Activated CD4-positive, alpha-beta T cell treated with anti-CD3 and anti-CD28 coated beads, Interleukin-2, amount 10 ng/mL, durations not matched to agents 24 days and 14 days (primary cell): ENCODE data around the gene FEM1A. TPM values are rescaled to one million over a fixed set of nuclear protein-coding genes. Genes with fewer than 3 reads are reported as not detected.
A peak's percentile ranks its signal among the peaks of the same experiment; 100 is the strongest.
"Not testable (repeated sequence)": the region's sequence is repeated elsewhere in the genome, so short reads cannot be mapped to it uniquely, and the experiment has no call there.

Experiments used
- DNase-seq: peaks from one replicate; pipeline ENCODE4 v3.0.0; 2022
- H3K27ac Mint-ChIP-seq: one replicate; pipeline ENCODE4 v1.8.0; 2022; ENCODE audit warnings: mild to moderate bottlenecking, mixed read lengths
- H3K27me3 Mint-ChIP-seq: one replicate; pipeline ENCODE4 v1.8.0; 2022; ENCODE audit warnings: mixed read lengths
- H3K36me3 Mint-ChIP-seq: one replicate; pipeline ENCODE4 v1.8.0; 2022; ENCODE audit warnings: low read depth, mild to moderate bottlenecking, mixed read lengths
- H3K4me1 Mint-ChIP-seq: one replicate; pipeline ENCODE4 v1.8.0; 2021; ENCODE audit warnings: mixed read lengths
- H3K4me3 Mint-ChIP-seq: one replicate; pipeline ENCODE4 v1.8.0; 2022; ENCODE audit warnings: mild to moderate bottlenecking, moderate library complexity, mixed read lengths
- H3K9me3 Mint-ChIP-seq: one replicate; pipeline ENCODE4 v1.8.0; 2021; ENCODE audit warnings: mixed read lengths
- intact Hi-C: fragments of 100-400 bp; cut with micrococcal nuclease; formaldehyde crosslinking; loops from one replicate; pipeline ENCODE4 v1.15.1; 2023
- total RNA-seq: library from RNA; stranded (reverse); gene quantifications from 2 replicates; pipeline ENCODE4 v1.2.3, GENCODE V29; 2022

Gene FEM1A
- total RNA-seq, 1 donor from 2014 or later, result 22.9 TPM

DNA sequence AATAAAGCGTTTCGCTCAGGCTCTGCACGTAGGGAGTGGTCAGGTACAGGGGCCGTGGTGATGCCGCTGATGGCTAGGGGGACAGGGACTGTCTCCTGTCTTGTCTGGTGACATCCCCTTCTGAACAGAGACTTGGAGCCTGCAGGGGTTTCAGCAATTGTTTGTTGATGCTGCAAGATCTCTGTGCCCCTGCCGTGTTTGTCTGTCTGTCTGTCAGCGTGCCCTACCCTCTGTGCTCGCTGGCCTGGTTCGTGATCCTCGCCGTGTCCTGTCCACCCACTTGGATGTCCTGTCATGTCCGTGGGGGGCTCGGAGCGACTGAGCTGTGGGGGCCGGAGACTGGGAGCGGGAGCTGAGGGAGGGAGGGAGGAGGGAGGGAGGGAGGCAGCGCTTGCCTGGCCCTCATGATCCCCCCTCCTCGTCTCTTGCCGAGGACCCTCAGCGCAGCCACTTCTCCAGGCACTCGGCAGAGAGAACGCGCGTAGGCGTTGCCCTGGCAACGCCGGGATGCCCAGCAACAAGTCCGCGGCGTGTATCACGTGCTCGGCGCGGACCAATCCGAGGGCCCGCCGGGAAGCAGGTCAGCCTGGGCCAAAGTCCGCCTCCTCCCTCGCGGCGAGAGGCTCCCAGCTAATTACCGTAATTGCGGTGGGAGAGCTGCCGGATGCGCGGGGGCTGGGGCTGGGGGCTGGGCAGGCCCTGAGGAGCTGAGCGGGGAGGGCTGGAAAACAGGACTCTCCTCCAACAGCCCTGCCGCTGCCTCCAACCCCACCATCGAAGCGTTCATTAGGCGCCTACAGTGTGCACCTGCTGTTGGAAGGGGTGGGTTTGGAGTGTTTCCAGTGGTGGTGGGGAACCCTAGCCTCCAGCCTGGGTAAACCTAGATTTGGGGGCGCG, 31.9 kb upstream of the FEM1A start:
- peak overlapping the region; percentile 66 for H3K4me3 Mint-ChIP-seq
- peak; percentile 89 for DNase-seq
- H3K27ac Mint-ChIP-seq, result no peak overlapping the region
- H3K9me3 Mint-ChIP-seq, result no peaks in the 10 kb centered on the region
- H3K27me3 Mint-ChIP-seq, result peaks cover 27% of the 10 kb centered on the region
- no peaks in the 10 kb centered on the region for H3K36me3 Mint-ChIP-seq
- peaks cover 3% of the 10 kb centered on the region for H3K4me1 Mint-ChIP-seq
- intact Hi-C loops, result no loop called here

DNA sequence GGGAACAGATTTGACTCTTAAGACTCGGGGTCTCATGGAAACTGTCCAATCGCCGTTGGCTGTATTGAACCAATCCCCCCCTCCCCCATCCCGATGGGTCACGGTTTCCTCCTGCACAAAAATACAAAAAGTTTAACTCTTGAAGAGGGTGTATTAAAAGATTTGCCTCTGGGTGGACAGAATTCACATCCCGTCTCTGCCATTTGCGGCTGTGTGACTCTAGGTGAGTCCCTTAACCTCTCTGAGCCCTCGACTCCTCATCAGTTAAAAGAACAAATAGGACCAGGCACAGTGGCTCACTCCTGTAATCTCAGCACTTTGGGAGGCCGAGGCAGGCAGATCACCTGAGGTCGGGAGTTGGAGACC, 31.3 kb upstream of the FEM1A start:
- intact Hi-C loops, result no loop called here
- Mint-ChIP-seq H3K4me3 (peak overlapping the region; percentile 66), H3K36me3 (no peaks in the 10 kb centered on the region)

DNA sequence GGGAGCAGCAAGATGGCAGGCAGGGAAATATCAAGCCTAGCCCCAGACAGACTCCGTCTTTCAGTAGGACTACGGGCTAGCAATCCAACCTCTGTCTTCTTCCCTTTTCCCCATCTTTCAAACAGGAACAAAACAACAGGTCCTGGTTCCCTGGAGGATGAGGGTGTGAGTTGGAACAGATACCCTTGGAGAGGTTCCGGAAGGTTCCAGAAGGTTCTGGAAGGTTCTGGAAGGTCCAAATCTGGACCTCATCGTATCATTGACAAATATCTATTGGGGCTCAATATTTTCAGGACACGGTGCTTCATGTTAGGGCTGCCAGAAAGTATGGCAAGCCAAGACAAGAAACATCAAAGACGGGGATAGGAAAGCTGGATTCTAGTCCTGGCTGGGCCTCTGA, 28.5 kb upstream of the FEM1A start:
- peaks cover 3% of the 10 kb centered on the region for H3K4me1 Mint-ChIP-seq
- DNase-seq, result no peak
- no peaks in the 10 kb centered on the region for H3K9me3 Mint-ChIP-seq
- intact Hi-C loops, result no loop called here
- peak overlapping the region; percentile 20 for H3K27ac Mint-ChIP-seq
- H3K27me3 Mint-ChIP-seq, result peaks cover 27% of the 10 kb centered on the region
- H3K36me3 Mint-ChIP-seq, result no peaks in the 10 kb centered on the region
- H3K4me3 Mint-ChIP-seq, result no peak overlapping the region

More for the DNA sequence above, 31.3 kb upstream of the FEM1A start:
- H3K4me1 Mint-ChIP-seq, result peaks cover 3% of the 10 kb centered on the region
- no peak for DNase-seq
- no peaks in the 10 kb centered on the region for H3K9me3 Mint-ChIP-seq
- H3K27ac Mint-ChIP-seq, result peak overlapping the region; percentile 37
- H3K27me3 Mint-ChIP-seq, result peaks cover 30% of the 10 kb centered on the region

DNA sequence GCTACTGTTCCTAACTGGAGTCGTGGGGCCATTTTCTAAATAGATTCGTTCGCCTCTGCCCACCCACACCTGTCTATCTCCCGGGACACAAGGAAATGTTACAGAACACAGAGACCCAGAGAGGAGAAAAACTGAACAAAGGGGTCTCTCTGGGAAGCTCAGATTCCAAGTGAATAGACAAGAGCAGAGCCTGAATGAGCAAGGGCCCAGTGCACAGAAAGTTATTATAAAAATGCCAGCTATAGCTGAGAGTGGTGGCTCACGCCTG, 27.2 kb upstream of the FEM1A start:
- intact Hi-C loops, result no loop called here
- H3K4me3 Mint-ChIP-seq, result no peak overlapping the region

DNA sequence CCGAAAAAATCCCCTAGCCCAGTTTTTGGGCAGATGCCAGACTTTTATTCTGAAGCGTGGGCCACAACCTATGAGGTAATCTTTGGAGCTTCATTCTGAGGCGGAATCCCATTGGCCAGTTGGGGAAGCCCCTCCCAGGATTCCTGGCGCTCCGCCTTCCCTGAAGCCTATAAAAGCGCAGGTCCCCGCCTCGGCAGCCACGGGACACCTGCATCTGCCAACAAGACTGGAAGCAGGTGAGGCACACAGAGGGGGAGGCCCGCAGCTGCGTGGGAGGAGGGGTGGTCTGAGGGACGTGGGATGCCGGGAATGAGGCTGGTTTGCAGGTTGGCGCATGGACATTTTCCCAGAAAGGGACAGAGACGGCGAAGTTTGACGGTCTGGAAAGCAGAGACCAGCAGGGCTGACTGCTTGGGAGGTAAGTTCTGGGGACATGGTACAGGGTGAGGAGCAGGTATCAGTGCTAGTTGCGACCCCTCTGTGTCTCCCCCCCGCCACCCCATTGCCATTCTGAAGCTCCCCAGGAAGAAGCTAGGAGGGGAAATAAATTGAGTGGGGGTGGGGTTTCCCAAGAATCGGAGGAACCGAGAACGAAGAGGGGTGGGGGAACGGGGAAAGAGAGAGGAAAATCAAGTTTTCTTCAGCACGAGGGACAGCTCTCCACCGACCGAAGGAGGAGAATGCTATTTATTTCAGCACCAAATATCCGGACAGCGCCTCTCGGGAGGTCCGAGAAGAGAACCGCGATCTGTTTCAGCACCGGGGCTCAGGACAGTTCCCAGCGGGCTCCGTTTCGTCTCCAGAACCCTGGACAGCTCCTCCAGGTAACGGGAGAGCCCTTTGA, 22.4 kb upstream of the FEM1A start:
- Mint-ChIP-seq H3K27me3 (peaks cover 2% of the 10 kb centered on the region), H3K9me3 (peaks cover 3% of the 10 kb centered on the region), H3K36me3 (no peaks in the 10 kb centered on the region), H3K27ac (no peak overlapping the region), H3K4me3 (no peak overlapping the region), H3K4me1 (no peaks in the 10 kb centered on the region)
- peak; percentile 95 for DNase-seq
- intact Hi-C loops, result loop anchor here (2.0 kb wide), 1 partner anchor 36 kb away; no protein-coding TSS in a partner anchor

More for the DNA sequence above, 27.2 kb upstream of the FEM1A start:
- Mint-ChIP-seq H3K4me1 (peaks cover 3% of the 10 kb centered on the region), H3K9me3 (no peaks in the 10 kb centered on the region), H3K27ac (no peak overlapping the region), H3K36me3 (no peaks in the 10 kb centered on the region), H3K27me3 (peaks cover 24% of the 10 kb centered on the region)
- DNase-seq, result no peak

DNA sequence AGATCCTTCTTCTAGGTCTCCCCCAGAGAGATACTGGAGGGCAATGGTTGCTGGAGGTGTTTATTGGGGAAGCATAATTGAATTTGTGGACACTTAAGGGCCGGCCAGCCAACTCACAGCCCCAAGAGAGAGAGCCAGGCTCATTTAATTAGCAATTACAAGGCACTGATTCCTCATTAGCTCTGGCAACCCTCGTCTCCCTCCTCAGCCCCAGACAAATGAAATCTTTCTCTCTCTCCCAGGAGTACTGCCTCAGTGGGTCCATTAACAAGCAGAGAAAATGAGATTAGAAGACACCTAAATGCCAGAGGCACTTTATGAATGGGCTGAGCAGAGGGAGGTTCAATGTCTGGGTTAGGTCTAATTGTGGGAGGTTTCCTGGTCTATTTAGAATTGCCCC, 19.0 kb upstream of the FEM1A start:
- Mint-ChIP-seq H3K27me3 (no peaks in the 10 kb centered on the region), H3K4me3 (no peak overlapping the region), H3K4me1 (no peaks in the 10 kb centered on the region), H3K36me3 (no peaks in the 10 kb centered on the region), H3K9me3 (peaks cover 3% of the 10 kb centered on the region), H3K27ac (no peak overlapping the region)
- no peak for DNase-seq
- intact Hi-C loops, result no loop called here

DNA sequence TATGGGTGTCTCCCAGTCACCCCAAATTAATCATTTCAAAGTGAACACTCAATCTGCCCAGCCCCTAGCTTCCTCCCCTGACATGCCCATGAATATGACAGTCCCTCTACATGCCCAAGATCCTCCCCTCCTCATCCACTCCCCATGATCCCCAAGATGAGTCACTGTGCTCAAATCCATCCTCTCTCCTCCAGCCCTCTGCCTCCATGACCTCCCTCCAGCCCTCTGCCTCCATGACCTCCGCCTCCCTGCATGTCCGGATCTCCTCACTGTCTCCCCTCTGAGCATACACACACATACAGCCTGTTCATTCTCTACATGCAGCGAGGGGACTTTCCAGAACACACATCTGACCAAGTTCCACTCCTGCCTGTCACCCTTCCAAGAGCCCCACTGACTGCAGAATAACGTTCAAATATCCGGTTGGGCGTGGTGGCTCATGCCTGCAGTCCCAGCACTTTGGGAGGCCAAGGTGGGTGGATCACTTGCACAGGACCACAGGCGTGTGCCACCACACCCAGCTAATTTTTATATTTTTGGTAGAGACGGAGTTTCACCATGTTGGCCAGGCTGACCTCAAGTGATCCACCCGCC, 18.4 kb upstream of the FEM1A start:
- no peak for DNase-seq
- no peak overlapping the region for H3K4me3 Mint-ChIP-seq
- H3K36me3 Mint-ChIP-seq, result no peaks in the 10 kb centered on the region
- peaks cover 3% of the 10 kb centered on the region for H3K9me3 Mint-ChIP-seq
- H3K27ac Mint-ChIP-seq, result no peak overlapping the region
- intact Hi-C loops, result no loop called here
- no peaks in the 10 kb centered on the region for H3K4me1 Mint-ChIP-seq
- no peaks in the 10 kb centered on the region for H3K27me3 Mint-ChIP-seq

DNA sequence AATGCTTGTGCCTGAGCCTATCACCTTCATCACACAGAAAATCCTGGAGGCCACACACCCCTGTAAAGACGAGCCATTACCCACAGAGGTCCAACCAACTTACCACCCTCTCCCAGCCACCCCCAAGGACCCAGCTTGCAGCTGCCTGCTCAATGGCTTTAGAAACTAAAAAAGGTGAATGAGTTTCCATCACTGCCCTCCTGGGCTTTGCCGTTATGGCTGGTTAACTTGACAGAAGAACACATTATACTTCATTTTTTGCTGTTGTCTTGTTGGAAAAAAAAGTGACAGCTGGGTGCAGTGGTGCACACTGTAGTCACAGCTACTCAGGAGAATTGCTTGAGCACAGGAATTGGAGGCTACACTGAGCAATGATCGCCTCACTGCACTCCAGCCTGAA, 17.4 kb upstream of the FEM1A start:
- no peaks in the 10 kb centered on the region for H3K4me1 Mint-ChIP-seq
- H3K9me3 Mint-ChIP-seq, result peaks cover 3% of the 10 kb centered on the region
- H3K27ac Mint-ChIP-seq, result no peak overlapping the region
- no peaks in the 10 kb centered on the region for H3K27me3 Mint-ChIP-seq
- H3K4me3 Mint-ChIP-seq, result no peak overlapping the region
- H3K36me3 Mint-ChIP-seq, result no peaks in the 10 kb centered on the region
- DNase-seq, result no peak
- intact Hi-C loops, result no loop called here

DNA sequence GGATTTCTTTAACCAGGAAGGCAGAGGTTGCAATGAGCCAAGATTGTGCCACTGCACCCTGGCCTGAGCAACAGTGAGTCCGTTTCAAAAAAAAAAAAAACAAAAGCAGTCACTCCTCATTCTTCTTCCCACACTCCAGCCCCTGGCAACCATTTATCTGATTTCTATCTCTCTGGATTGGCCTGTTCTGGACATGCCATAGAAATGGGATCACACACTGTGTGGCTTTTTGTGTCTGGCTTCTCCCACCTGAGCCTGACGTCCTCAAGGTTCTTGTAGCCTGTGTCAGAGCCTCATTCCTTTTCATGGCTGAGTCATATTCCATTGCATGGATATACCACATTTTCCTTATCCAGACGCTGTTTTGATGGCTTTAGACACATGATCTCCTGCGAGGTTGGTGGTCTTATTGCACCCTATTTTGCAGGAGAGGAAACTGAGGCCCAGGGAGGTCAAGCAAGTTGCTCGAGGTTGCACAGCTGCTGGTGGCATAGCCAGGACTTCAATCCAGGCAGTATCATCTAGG, 15.8 kb upstream of the FEM1A start:
- no peak for DNase-seq
- Mint-ChIP-seq H3K27ac (no peak overlapping the region), H3K36me3 (no peaks in the 10 kb centered on the region), H3K4me3 (no peak overlapping the region), H3K4me1 (no peaks in the 10 kb centered on the region), H3K27me3 (no peaks in the 10 kb centered on the region), H3K9me3 (no peaks in the 10 kb centered on the region)
- intact Hi-C loops, result no loop called here

DNA sequence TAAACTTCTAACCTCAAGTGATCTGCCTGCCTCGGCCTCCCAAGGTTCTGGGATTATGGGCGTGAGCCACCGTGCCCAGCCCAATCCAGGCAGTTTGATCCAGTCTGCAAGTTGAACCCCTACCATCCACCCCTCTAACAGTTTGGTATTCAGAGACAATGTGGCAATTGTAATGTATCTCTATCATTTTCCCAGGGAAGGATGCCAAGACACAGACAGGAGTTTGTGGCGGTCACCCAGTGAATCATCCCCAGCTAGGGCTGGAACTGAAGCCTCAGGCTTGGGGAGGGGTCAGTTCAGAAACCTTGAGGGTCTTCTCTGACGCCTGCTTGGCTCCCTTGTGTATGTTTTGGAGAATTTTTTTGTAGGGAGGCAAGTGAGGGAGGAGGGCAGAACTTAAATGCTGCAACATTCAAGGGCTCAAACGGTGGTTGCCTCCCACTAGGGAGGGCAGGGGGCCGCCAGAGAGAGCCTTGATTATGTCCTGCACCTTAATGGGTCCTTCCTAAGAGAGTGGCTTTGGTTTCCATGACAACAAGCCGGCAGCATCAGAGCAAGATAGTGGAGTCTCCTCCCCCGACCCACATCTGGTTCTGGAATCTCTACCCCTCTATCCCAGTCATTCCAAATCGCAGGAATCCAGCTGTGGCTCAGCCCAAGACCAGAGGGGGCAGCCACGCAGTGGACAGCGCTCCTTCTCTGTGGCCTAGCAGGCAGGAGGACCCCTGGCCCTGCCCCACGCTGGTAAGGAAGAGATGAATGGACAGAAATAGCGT, 14.9 kb upstream of the FEM1A start:
- Mint-ChIP-seq H3K4me1 (no peaks in the 10 kb centered on the region), H3K27me3 (no peaks in the 10 kb centered on the region), H3K36me3 (no peaks in the 10 kb centered on the region), H3K27ac (no peak overlapping the region), H3K9me3 (no peaks in the 10 kb centered on the region), H3K4me3 (no peak overlapping the region)
- no peak for DNase-seq
- intact Hi-C loops, result no loop called here

DNA sequence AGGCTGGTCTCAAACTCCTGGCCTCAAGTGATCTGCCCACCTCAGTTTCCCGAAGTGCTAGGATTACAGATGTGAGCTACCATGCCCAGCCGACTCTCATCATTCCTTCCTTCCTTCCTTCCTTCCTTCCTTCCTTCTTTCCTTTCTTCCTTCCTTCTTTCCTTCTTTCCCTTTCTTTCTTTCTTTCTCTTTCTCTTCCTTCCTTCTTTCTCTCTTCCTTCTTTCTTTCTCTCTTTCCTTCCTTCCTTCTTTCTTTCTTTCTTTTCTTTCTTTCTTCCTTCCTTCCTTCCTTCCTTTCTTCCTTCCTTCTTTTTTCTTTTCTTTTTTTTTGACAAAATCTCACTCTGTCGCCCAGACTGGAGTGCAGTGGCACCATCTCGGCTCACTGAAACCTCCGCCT, 13.4 kb upstream of the FEM1A start:
- H3K27ac Mint-ChIP-seq, DNase-seq, H3K27me3 Mint-ChIP-seq, H3K36me3 Mint-ChIP-seq, H3K9me3 Mint-ChIP-seq, H3K4me1 Mint-ChIP-seq, H3K4me3 Mint-ChIP-seq, intact Hi-C loops: not testable (repeated sequence)

DNA sequence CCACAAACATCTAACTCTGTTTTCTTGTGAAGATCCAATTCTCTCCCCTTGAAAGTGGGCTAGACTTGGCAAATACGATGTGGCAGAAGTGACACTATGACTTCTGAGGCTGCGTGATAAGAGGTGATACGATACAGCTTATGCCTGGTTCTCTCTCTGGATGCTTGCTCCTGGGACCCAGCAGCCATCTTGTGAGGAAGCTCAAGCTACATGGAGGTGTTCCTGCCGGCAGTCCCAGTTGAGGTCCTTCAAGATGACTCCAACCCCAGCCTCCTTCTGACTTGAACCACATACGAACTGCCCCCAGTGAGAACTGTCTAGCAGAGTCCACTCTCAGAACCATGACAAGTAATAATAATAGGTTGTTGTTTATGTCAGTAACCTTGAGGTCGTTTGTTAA, 10.7 kb upstream of the FEM1A start:
- DNase-seq, result no peak
- Mint-ChIP-seq H3K27me3 (peaks cover 4% of the 10 kb centered on the region), H3K36me3 (no peaks in the 10 kb centered on the region), H3K4me3 (no peak overlapping the region), H3K4me1 (no peaks in the 10 kb centered on the region), H3K9me3 (no peaks in the 10 kb centered on the region), H3K27ac (no peak overlapping the region)
- intact Hi-C loops, result no loop called here

DNA sequence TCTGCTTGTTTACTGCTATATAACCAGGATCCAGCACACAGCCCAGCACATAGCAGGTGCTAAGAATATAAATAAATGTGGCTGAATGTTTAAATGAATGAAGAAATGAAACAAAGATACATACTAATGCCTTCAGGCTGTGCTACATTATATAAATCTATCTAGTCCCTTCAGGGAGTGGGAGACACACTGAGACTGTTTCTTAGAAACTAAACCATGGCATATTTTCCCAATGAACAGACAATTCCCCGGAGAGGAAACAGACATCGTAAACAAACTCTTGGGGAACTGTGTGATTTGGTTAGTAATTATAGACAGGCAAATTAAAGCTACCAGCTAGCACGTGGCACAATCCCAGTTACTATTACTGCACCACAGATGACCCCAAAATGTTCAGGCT, 9.7 kb upstream of the FEM1A start:
- no peaks in the 10 kb centered on the region for H3K9me3 Mint-ChIP-seq
- H3K27me3 Mint-ChIP-seq, result peaks cover 7% of the 10 kb centered on the region
- no peak overlapping the region for H3K4me3 Mint-ChIP-seq
- no peaks in the 10 kb centered on the region for H3K36me3 Mint-ChIP-seq
- no peak for DNase-seq
- peaks cover 2% of the 10 kb centered on the region for H3K4me1 Mint-ChIP-seq
- intact Hi-C loops, result no loop called here
- no peak overlapping the region for H3K27ac Mint-ChIP-seq
